SK-N-SH (cell line): Measurements from ENCODE around the gene TANGO6. TPM values are rescaled to one million over a fixed set of nuclear protein-coding genes. Genes with fewer than 3 reads are reported as not detected.

Source experiments
- CTCF ChIA-PET: fragments of 300-600, 350-600 bp; formaldehyde crosslinking; extraction: SDS; loops from one replicate; lab custom pipeline; 2021; lab: Yijun Ruan, JAX
- POLR2A ChIA-PET: fragments of 350-600 bp; sonication (Branson Sonifier 250); formaldehyde crosslinking; extraction: SDS; loops from one replicate; lab custom pipeline; 2020; ENCODE audit warnings: antibody characterized with exemption, inconsistent platforms; lab: Yijun Ruan, JAX
- DNase-seq: peaks from one replicate; pipeline ENCODE4 v3.0.0; 2012
- H2AFZ ChIP-seq: fragments of 200-600 bp; sonication (generic); 2 replicates; pipeline ENCODE4 v1.8.1; 2016; ENCODE audit warnings: antibody characterized with exemption, mild to moderate bottlenecking, low read depth
- H3F3A ChIP-seq: fragments of 200-600 bp; sonication (generic); replicated peaks from 2 replicates; pipeline ENCODE3; 2016; ENCODE audit warnings: antibody characterized with exemption, mild to moderate bottlenecking; ENCODE audit not compliant: insufficient read depth
- H3K27ac ChIP-seq, 2 experiments: fragments of 200-500 bp in 1 of 2; fragments of 200-600 bp in 1 of 2; sonication (Bioruptor generic) in 1 of 2; sonication (generic), shearing (Covaris generic) in 1 of 2; 2 replicates each; pipeline versions ENCODE4 v1.5.1 to v1.6.1; 2014 to 2016; ENCODE audit warnings: low read depth in 2 of 2, inconsistent platforms in 1 of 2, low read length in 1 of 2, mild to moderate bottlenecking in 1 of 2, mixed read lengths in 1 of 2
- H3K27me3 ChIP-seq: fragments of 200-600 bp; sonication (generic), shearing (Covaris generic); 2 replicates; pipeline ENCODE4 v1.6.1; 2016; ENCODE audit warnings: mixed run types; ENCODE audit not compliant: insufficient read depth
- H3K36me3 ChIP-seq, 2 experiments: fragments of 200-500 bp in 1 of 2; fragments of 200-600 bp in 1 of 2; sonication (Bioruptor generic) in 1 of 2; sonication (generic) in 1 of 2; replicated peaks in 1 of 2; 2 replicates each; pipeline versions ENCODE3 to v1.5.1; 2014 to 2016; ENCODE audit warnings: low read length in 1 of 2, mild to moderate bottlenecking in 1 of 2; ENCODE audit not compliant: insufficient read depth in 2 of 2, control insufficient read depth in 1 of 2
- H3K4me1 ChIP-seq, 2 experiments: fragments of 200-500 bp in 1 of 2; fragments of 200-600 bp in 1 of 2; sonication (Bioruptor generic) in 1 of 2; sonication (generic), shearing (Covaris generic) in 1 of 2; 2 replicates each; pipeline versions ENCODE4 v1.5.1 to v1.6.1; 2014 to 2016; ENCODE audit warnings: low read depth in 1 of 2, low read length in 1 of 2, mixed run types in 1 of 2; ENCODE audit not compliant: insufficient read depth in 2 of 2, control insufficient read depth in 1 of 2
- H3K4me2 ChIP-seq: fragments of 200-600 bp; sonication (generic), shearing (Covaris generic); 2 replicates; pipeline ENCODE4 v1.6.1; 2017; ENCODE audit warnings: mixed run types
- H3K4me3 ChIP-seq, 2 experiments: fragments of 200-500 bp in 1 of 2; fragments of 200-600 bp in 1 of 2; sonication (Bioruptor generic) in 1 of 2; sonication (generic), shearing (Covaris generic) in 1 of 2; 2 replicates each; pipeline versions ENCODE4 v1.5.1 to v1.8.1; 2014 to 2016; ENCODE audit warnings: low read depth in 2 of 2, inconsistent platforms in 1 of 2, low read length in 1 of 2, mild to moderate bottlenecking in 1 of 2, mixed read lengths in 1 of 2, moderate library complexity in 1 of 2
- H3K79me2 ChIP-seq: fragments of 200-600 bp; sonication (generic); 2 replicates; pipeline ENCODE4 v1.8.1; 2017; ENCODE audit warnings: mild to moderate bottlenecking; ENCODE audit not compliant: insufficient read depth
- H3K9ac ChIP-seq: fragments of 200-600 bp; sonication (generic); 2 replicates; pipeline ENCODE4 v1.6.1; 2017; ENCODE audit warnings: mixed run types
- H3K9me2 ChIP-seq: fragments of 200-600 bp; sonication (generic); 2 replicates; pipeline ENCODE4 v1.6.1; 2017; ENCODE audit warnings: mixed run types
- H3K9me3 ChIP-seq: fragments of 200-600 bp; sonication (generic); 2 replicates; pipeline ENCODE4 v1.6.1; 2017; ENCODE audit warnings: mixed run types, mild to moderate bottlenecking, moderate library complexity
- H4K20me1 ChIP-seq: fragments of 200-600 bp; sonication (generic); 2 replicates; pipeline ENCODE4 v1.6.1; 2017; ENCODE audit warnings: mild to moderate bottlenecking, mixed run types; ENCODE audit not compliant: insufficient read depth
- EP300 ChIP-seq, 2 experiments: IDR thresholded peaks; 2 replicates each; pipeline versions ENCODE4 v1.4.0 to v1.6.1; 2012; ENCODE audit warnings: borderline replicate concordance in 1 of 2, low read depth in 1 of 2, low read length in 1 of 2
- FOSL2 ChIP-seq: IDR thresholded peaks from 2 replicates; pipeline ENCODE4 v1.4.0; 2012; ENCODE audit warnings: low read depth, mild to moderate bottlenecking, moderate library complexity, borderline replicate concordance
- GABPA ChIP-seq: IDR thresholded peaks from 2 replicates; pipeline ENCODE4 v1.4.0; 2012; ENCODE audit warnings: low read depth, mild to moderate bottlenecking
- IRF3 ChIP-seq: fragments of 150-350 bp; IDR thresholded peaks from 2 replicates; pipeline ENCODE4 v1.6.1; 2016; ENCODE audit warnings: mild to moderate bottlenecking, low read depth, low read length
- JUND ChIP-seq: IDR thresholded peaks from 2 replicates; pipeline ENCODE4 v1.4.0; 2012
- MEF2A ChIP-seq: IDR thresholded peaks from 2 replicates; pipeline ENCODE4 v1.4.0; 2012; ENCODE audit warnings: low read depth, borderline replicate concordance
- NFIC ChIP-seq: IDR thresholded peaks from 2 replicates; pipeline ENCODE4 v1.4.0; 2012; ENCODE audit warnings: borderline replicate concordance
- PBX3 ChIP-seq: IDR thresholded peaks from 2 replicates; pipeline ENCODE4; 2012
- RXRA ChIP-seq: IDR thresholded peaks from 2 replicates; pipeline ENCODE4 v1.4.0; 2012; ENCODE audit warnings: low read depth, mild to moderate bottlenecking, borderline replicate concordance
- SMC3 ChIP-seq: IDR thresholded peaks from 2 replicates; pipeline ENCODE4 v1.6.1; 2012; ENCODE audit warnings: low read depth, low read length, improper control_type of control experiment
- TAF1 ChIP-seq: IDR thresholded peaks from 2 replicates; pipeline ENCODE4 v1.6.1; 2012; ENCODE audit warnings: low read depth, mild to moderate bottlenecking, low read length, moderate library complexity, borderline replicate concordance
- TCF12 ChIP-seq: IDR thresholded peaks from 2 replicates; pipeline ENCODE4 v1.4.0; 2012
- TEAD4 ChIP-seq: IDR thresholded peaks from 2 replicates; pipeline ENCODE4 v1.4.0; 2012; ENCODE audit warnings: mild to moderate bottlenecking, borderline replicate concordance; ENCODE audit not compliant: insufficient read depth
- USF1 ChIP-seq: IDR thresholded peaks from 2 replicates; pipeline ENCODE4 v1.4.0; 2012; ENCODE audit warnings: low read depth, borderline replicate concordance
- ZBTB33 ChIP-seq: IDR thresholded peaks from 2 replicates; pipeline ENCODE4 v1.4.0; 2012; ENCODE audit warnings: low read depth, borderline replicate concordance
- WGBS: methylation state at CpG from one replicate; pipeline ENCODE4 v1.1.6; 2017; ENCODE audit warnings: low lambda C conversion rate; 5-methylcytosine and 5-hydroxymethylcytosine counted together
- polyA plus RNA-seq, 3 experiments: library from polyadenylated mRNA; depleted of rRNA; stranded (reverse); fragments of >200 nt; gene quantifications; 2 replicates each; pipeline ENCODE4 v1.2.3, GENCODE V29; 2012

The TANGO6 gene
- polyA plus RNA-seq, 1 of the 3 experiments (the other 2 are of a cell fraction): 5.5 TPM

- H3K79me2 ChIP-seq: no peaks in the 10 kb centered on the region
- ChIA-PET CTCF (interaction anchor here (1.5 to 2.2 kb wide), 2 partner anchors 12 to 14 kb away, joined by 5 read pairs; no protein-coding TSS in a partner anchor), POLR2A (no interaction called here)
- H3K27ac ChIP-seq: peak overlapping the region; percentile 11 to 36; a peak in 3 of 4 replicates
- no peak overlapping the region for H3K4me3 ChIP-seq
- peaks cover 4 to 6% of the 10 kb centered on the region in 2 experiments; a peak in 3 of 4 replicates for H3K4me1 ChIP-seq
- WGBS: 55% methylated on average over 2 of the region's 2 CpGs
- TF ChIP-seq USF1 (no peak), NFIC (peak; percentile 64; the same call in 1 of the 2 replicates), RXRA (peak; percentile 54; the same call in 1 of the 2 replicates), TAF1 (no peak), SMC3 (no peak), IRF3 (no peak), JUND (peak; percentile 68), MEF2A (no peak), TCF12 (peak; percentile 53; the same call in 1 of the 2 replicates), PBX3 (peak; percentile 72), GABPA (no peak), FOSL2 (peak; percentile 62; the same call in 1 of the 2 replicates), TEAD4 (0 out of 2 replicates have a peak, but pooled peaks have one; percentile 35), EP300 (IDR thresholded peaks at IDR 0.05; ENCODE audit: borderline replicate concordance in 1 of 2, low read depth in 1 of 2, low read length in 1 of 2) (peak; percentile 49 to 68; a peak in 2 of 4 replicates), ZBTB33 (no peak)
- H3F3A ChIP-seq: peaks cover 3% of the 10 kb centered on the region
- no peak overlapping the region for H3K9ac ChIP-seq
- H3K27me3 ChIP-seq: no peaks in the 10 kb centered on the region
- no peaks in the 10 kb centered on the region for H3K9me2 ChIP-seq
- no peaks in the 10 kb centered on the region for H3K9me3 ChIP-seq
- H3K4me2 ChIP-seq: no peak overlapping the region
- no peaks in the 10 kb centered on the region for H4K20me1 ChIP-seq
- no peak overlapping the region for H2AFZ ChIP-seq
- DNase-seq: no peak
- H3K36me3 ChIP-seq: peaks cover 0 to 6% of the 10 kb centered on the region in 2 experiments
These were observed 108.9 kb downstream of the TANGO6 start for GRCh38 chr16:68951991-68952877.
